ENCODE measurements around the gene TIAM2. TPM values are rescaled to one million over a fixed set of nuclear protein-coding genes. Genes with fewer than 3 reads are reported as not detected.

TIAM2 gene
- total and polyA plus RNA-seq, 2 donors (not counting 3 experiments of a cell fraction or from before 2014, with no cell fraction given), result 9.6 to 18.5 TPM

- Histone ChIP-seq H3K9ac (replicated peaks; ENCODE audit: extremely low read depth, insufficient read depth, low read length) (peak overlapping the region; percentile 85), H3K36me3 (ENCODE audit: control insufficient read depth in 2 of 2, extremely low read depth in 1 of 2, insufficient read depth in 2 of 2, low read length in 2 of 2) (no peaks in the 10 kb centered on the region), H2AFZ (ENCODE audit: low read depth, low read length) (no peak overlapping the region), H3K79me2 (ENCODE audit: control insufficient read depth, insufficient read depth, low read length) (no peaks in the 10 kb centered on the region), H4K20me1 (replicated peaks; ENCODE audit: control insufficient read depth, extremely low read depth, insufficient read depth, low read length) (no peaks in the 10 kb centered on the region), H3K4me2 (ENCODE audit: insufficient read depth, low read length) (peak overlapping the region; percentile 89), H3K4me3 (replicated peaks in 1 of 3; ENCODE audit: insufficient read depth in 1 of 3, low read depth in 1 of 3, low read length in 3 of 3) (no peak overlapping the region), H3K9me3 (replicated peaks; ENCODE audit: control insufficient read depth, insufficient read depth, low read length) (no peaks in the 10 kb centered on the region), H3K9me1 (replicated peaks; ENCODE audit: control insufficient read depth, extremely low read depth, insufficient read depth, low read length) (no peaks in the 10 kb centered on the region), H3K27ac (ENCODE audit: insufficient read depth, low read depth, low read length) (peak overlapping the region; percentile 90), H3K4me1 (ENCODE audit: control insufficient read depth, extremely low read depth, insufficient read depth, low read length) (peaks cover 51% of the 10 kb centered on the region), H3K27me3 (ENCODE audit: control insufficient read depth in 2 of 2, insufficient read depth in 2 of 2, low read length in 2 of 2) (no peaks in the 10 kb centered on the region)
- BruUV-seq (replicated peaks), result TSS peak; percentile 64
- peak; percentile 54 for DNase-seq (ENCODE audit: low read depth, low spot score)
- intact Hi-C loops (cut with micrococcal nuclease), result loop anchor here (5.0 to 10.0 kb wide), 2 partner anchors 307 to 456 kb away; partner anchors contain the start of gene SCAF8
- POLR2A ChIA-PET, result no interaction called here
- dilution Hi-C loops (cut with MboI; ENCODE audit: extremely low pct_ligation_motif_present, low sequenced_read_pairs), result no loop called here
- TF ChIP-seq MAX (IDR thresholded peaks at IDR 0.05; ENCODE audit: insufficient read depth, insufficient read length), result no peak
- no peak for TF ChIP-seq POLR2AphosphoS5 (IDR thresholded peaks at IDR 0.05; ENCODE audit: insufficient read depth, low read depth, low read length)
- TF ChIP-seq FOS (IDR thresholded peaks at IDR 0.05; ENCODE audit: borderline replicate concordance, insufficient read depth, low read length), result no peak
- no peak for TF ChIP-seq GATA2 (IDR thresholded peaks at IDR 0.05; ENCODE audit: insufficient read depth, insufficient read length, low read depth, low read length)
- TF ChIP-seq EZH2 (IDR thresholded peaks at IDR 0.05; ENCODE audit: borderline replicate concordance, low read depth, low read length, severe bottlenecking), result no peak
- TF ChIP-seq CTCF (IDR thresholded peaks at IDR 0.05; ENCODE audit: extremely low read depth in 1 of 2, insufficient read depth in 1 of 2, low read depth in 1 of 2, low read length in 2 of 2), result no peak
- TF ChIP-seq POLR2A (IDR thresholded peaks at IDR 0.05; ENCODE audit: low read depth, low read length), result no peak
- TF ChIP-seq JUN (IDR thresholded peaks at IDR 0.05; ENCODE audit: borderline replicate concordance, insufficient read depth, insufficient read length, low read depth), result no peak
- no peak for TF ChIP-seq MYC (IDR thresholded peaks at IDR 0.05; ENCODE audit: low read depth, low read length)
- no peak for FAIRE-seq
- CTCF ChIA-PET, result interaction anchor here (1.1 to 4.1 kb wide), 8 partner anchors 11 to 619 kb away, joined by 3 to 35 read pairs (median 6); no protein-coding TSS in a partner anchor
These were observed 193.0 kb downstream of the TIAM2 start for GRCh38 chr6:155187994-155188706.

Measured in endothelial cell of umbilical vein (primary cell).